ENCODE results near the gene IGF2R. TPM values are rescaled to one million over a fixed set of nuclear protein-coding genes. Genes with fewer than 3 reads are reported as not detected.
"Not testable (repeated sequence)": the region's sequence is repeated elsewhere in the genome, so short reads cannot be mapped to it uniquely, and the experiment has no call there.

Gene IGF2R
- total RNA-seq, 1 donor: 3.8 TPM

DNA sequence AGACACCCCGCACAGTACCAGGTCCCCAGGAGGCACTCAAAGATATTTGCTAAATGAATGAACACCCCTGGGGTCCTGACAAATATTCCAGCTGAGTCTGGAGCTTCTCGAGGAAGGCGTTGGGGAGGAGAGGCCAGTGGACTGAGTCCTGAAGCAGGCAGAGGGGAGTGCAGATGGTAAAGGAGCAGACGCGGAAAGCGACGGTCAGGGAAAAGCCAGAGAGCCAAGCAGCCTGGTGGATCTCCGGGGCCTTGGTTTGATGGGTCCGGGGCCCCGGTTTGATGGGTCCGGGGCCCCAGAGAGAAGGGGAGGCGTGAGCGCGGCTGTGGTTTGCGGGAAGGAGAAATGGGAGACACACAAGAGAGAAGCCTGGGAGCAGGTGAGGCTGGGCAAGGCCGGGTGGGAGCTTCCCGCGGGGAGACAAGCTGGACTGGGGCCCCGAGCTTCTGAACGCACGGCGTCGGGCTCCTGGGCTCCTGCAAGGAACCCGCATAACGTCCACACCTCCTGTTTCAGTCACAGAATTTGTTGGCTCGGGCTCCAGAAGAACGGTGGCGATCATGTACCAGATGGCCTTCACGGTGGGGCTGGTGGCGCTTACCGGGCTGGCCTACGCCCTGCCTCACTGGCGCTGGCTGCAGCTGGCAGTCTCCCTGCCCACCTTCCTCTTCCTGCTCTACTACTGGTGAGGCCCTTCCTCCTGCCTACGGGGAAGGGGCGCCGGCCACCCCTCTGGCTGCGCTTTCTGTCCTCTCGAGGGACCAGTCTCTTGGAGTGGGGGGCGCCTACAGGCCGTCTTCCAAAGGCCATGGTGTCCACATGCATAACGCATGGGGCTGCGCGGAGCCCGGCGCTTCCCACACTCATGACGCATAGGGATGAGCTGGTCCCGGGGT is 164.8 kb downstream of the IGF2R start:
- no peak for DNase-seq (ENCODE audit: low read depth in 2 of 3, low spot score in 2 of 3)

DNA sequence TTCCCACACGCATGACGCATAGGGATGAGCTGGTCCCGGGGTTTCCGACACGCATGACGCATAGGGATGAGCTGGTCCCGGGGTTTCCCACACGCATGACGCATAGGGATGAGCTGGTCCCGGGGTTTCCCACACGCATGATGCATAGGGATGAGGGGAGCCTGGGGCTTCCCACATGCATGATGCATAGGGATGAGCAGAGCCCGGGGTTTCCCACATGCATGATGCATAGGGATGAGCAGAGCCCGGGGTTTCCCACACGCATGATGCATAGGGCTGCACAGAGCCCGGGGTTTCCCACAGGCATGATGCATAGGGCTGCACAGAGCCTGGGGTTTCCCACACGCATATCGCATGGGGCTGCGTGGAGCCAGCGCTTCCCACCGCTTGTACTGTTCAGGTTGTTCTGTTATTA is 165.5 kb downstream of the IGF2R start:
- not testable (repeated sequence) for DNase-seq (ENCODE audit: low read depth in 2 of 3, low spot score in 2 of 3)

DNA sequence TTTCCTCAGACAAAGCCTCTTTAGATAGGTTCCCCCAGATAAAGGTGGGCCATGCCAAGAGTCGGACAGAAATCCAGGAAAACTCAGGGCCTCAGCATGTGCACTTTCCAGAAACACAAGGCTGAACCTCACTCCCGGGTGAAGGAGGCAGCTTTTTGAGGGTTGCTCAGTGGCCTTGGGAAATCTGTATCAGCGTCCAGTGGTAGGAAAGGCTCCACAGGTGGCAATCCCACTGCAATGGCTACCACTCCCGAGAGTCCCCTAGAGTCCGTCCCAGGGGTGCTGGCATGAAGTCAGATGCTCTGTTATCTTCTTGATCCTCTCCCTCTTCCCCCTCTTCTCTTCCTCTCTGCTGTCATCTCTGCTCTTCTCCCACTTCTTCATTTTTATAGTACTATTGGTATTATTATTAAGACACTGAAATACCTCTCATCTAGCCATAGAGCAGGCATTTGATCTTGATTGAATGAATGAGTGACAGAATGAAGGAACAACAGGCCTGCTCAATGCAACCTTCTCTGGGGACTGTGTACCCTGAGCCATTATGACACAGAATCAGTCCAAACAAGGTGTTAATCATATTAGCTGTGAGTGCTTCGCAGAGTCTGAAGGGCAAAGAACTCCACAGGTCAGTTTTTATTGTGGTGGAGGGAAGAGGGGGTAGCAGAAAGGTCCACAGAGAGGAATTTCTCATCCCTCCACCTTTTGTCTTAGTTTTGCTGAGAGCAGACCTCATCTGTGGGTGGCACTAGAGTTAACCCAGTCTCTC is 166.1 kb downstream of the IGF2R start:
- DNase-seq (ENCODE audit: low read depth in 2 of 3, low spot score in 2 of 3): no peak

DNA sequence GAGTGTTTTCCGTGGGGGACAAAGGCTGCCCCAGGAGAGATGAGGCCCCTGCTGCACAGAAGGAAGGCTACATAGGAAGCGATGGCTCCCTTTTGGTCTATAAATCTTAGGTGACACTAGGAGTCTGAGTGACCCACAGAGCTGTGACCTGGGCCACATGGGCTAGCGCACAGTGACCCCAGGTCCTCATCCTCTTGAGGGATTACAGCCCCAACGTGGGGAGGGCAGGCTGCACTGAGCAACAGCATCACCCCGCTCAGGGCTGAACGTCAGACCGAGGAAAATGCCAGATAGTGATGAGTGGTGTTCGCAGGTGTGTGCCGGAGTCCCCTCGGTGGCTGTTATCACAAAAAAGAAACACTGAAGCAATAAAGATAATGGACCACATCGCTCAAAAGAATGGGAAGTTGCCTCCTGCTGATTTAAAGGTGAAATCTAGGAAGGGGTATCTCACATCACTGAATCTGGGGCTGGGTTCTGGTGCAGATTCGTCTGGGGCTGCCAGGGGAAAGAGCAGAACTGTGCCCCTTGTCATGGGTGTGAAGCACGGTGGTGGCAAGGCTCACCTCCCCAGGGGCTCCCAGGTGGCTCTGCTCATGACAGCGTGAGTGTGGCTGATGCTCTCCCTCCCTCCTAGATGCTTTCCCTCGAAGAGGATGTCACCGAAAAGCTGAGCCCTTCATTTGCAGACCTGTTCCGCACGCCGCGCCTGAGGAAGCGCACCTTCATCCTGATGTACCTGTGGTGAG is 167.2 kb downstream of the IGF2R start:
- no peak for DNase-seq (ENCODE audit: low read depth in 2 of 3, low spot score in 2 of 3)

DNA sequence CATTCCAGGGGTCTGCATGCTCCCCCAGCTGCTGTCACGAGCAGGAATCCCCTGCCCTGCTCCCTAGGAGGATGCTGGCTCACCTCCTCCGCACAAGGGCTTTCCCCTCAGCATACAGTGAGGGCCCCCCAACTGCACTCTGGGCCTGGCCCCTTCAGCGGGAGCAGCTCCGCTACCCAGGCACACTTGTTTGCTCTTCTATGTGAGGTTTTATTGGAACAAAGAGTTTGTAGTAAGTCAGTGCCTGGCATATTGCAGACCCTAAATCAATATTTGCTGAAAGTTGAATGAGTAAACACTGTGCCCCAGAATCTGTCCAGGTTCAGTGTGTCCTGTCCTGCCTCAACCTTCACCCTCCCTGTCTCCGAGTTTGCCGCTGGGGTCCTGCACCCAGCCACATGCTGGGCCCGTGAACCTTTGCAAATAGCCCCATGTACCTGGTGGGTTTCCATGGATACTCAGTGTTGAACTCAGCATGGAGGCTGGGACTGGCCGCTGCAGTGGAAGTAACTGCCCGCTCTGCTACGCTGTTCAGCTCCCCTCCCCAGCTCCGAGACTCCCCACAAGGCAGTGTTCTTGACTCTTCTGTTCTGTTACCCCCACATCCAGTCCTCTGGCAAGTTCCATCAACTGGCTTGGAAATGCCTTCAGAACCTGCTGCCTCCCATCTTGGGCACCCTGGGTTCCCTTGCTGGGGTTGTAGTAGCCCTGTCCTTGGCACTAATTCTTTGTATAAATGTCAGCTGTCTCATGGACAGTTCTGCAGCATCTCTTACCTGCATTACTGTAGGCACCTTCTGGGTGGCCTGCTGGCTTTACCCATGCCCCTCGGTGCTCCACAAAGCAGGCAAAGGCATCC is 168.5 kb downstream of the IGF2R start:
- no peak for DNase-seq (ENCODE audit: low read depth in 2 of 3, low spot score in 2 of 3)

DNA sequence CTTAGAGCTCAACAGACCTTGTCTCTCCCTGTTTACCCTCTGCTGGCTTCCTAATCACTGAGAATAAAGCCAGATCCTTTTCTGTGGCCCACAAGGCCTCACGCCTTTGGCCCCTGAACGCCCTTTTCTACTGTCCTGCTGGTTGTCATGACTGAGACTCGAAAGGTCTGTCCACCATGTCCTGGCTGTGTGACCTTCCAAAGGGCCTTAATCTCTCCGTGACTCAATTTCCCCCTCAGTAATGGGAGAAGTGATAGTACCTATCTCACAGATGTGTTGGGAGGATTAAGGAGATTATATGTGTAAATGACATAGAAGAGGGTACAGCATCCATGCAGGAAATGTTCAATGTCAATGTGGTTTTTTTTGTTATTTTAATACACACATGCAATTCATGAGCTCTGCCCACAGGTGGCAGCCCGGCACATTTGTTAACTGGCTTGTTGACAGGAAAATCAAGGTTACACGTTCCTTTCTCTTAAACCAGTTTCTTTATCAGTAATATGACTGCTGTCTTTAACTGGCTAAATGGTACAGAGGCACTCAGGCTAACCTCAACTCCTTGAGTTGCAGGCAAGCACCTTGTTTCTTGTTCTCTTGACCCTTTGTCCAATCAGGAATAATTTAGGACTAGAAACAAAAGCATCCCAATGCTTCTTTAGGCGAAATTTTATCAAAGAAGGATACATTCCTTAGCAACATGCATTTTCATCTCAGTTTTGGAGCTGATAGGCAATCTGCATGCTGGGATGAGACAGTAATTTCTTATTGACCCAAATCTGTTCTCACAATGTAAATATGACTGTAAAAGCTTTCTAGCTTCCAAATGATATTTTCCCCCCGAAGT is 169.3 kb downstream of the IGF2R start:
- DNase-seq (ENCODE audit: low read depth in 2 of 3, low spot score in 2 of 3): peak; percentile 27 to 71 (median 37)

DNA sequence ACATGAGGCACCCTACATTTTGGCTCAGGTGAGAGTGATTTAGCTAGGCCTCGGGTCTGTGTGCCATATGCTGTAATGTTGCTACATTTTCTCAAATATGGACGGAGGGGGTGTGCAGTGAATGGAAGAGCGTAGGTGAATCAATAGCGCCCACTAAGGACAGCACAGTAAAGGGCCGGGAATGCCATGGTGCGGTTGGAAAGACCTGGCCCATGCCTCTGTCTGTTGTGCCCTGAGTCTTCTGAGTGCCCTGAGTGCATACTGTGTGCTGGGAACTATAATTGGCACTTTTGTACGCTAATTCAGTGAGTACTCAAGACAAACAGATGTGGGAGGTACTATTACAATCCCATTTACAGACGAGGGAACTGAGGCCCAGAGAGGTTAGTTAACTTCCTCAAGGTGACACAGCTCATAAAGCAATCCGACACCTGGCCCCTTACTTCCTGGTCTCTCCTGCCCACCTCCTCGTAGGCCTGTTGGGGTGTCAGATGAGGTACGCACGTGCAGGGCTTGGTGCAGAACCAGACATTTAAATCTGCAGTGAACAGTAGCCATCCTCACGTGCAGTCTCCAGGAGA is 170.0 kb downstream of the IGF2R start:
- no peak for DNase-seq (ENCODE audit: low read depth in 2 of 3, low spot score in 2 of 3)

DNA sequence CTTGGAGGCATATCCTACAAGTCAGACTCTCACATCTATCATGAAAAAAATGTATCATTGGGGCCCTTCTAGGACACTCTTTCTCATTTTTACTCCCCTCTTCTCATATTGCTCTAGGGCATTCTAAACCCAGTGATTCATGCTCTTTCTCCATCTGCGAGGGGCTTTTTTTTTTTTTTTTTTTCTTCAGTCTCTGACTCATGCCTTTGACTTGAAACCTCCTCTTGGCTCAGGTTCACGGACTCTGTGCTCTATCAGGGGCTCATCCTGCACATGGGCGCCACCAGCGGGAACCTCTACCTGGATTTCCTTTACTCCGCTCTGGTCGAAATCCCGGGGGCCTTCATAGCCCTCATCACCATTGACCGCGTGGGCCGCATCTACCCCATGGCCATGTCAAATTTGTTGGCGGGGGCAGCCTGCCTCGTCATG is 170.6 kb downstream of the IGF2R start:
- DNase-seq (ENCODE audit: low read depth in 2 of 3, low spot score in 2 of 3): no peak

DNA sequence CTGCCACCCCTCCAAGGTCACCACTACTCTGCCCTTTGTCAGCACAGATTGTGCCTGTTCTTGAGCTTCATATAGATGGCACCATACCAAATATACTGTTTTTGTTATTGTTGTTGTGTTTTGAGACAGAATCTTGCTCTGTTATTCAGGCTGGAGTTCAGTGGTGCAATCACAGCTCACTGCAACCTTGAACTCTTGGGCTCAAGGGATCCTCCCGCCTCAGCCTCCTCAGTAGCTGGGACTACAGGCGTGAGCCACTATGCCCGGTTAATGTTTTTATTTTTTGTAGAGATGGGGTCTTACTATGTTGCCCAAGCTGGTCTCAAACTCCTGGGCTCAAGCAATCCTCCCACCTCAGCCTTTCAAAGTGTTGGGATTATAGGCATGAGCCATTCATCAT is 171.6 kb downstream of the IGF2R start:
- DNase-seq (ENCODE audit: low read depth in 2 of 3, low spot score in 2 of 3): not testable (repeated sequence)

DNA sequence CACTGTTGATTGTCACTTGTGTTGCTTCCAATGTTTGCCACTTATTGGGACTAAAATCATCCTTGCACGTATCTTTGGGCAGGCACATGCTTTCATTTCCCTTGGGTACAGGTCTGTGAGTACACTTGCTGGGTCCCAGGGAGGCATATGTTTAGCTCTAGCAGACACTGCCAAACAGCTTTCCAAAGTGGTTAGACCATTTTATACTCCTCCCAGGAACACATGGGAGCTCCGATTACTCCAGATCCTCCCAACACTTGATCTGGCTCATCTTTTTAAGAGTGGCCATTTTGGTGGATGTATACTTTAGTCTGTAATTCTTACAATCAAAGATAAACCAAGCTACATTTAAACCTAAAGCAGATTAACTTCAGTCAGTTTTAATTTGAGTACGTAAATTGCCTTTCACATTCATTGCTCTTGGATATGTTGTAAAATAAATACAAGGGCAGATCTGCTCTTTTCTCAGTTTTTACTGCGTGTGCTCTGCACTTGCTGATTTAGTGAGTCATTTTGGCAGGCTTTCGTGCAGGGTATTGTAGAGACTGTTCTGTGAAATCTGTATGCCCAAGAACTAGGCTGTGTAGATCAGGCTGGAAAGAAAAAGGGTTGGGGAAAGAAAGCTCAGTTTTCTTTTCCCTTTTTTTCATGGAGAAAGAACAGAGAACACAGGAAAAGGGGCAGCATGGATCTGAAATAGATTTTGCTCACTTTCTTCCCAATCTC is 172.3 kb downstream of the IGF2R start:
- no peak for DNase-seq (ENCODE audit: low read depth in 2 of 3, low spot score in 2 of 3)

DNA sequence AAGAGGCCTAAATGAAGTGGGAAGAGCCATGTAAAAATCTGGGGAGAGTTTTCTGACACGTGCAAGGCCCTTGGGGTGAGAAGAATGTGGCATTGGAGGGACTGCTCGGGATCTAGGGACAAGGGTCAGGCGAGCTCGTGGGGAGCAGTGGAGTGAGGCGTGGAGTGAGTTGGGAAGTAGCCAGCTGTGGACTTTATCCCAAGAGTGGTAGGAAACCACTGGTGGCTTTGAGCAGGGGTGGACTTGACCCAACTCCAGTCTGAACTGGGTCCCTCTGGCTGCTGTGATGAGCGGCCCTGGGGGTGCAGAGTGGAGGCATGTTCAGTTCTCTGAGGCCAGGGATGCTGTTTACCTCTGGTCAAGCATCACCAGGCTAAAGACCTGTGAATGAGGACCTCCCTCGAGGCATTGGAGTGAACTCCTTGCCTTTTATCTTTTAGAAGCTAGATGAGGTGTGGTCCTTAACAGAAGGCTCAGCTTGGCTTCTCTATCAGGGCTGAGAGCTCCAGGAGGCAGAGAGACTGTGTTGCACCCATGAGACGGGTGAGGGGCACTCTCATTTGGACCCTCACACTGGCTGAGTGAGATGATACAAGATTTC is 173.3 kb downstream of the IGF2R start:
- no peak for DNase-seq (ENCODE audit: low read depth in 2 of 3, low spot score in 2 of 3)

DNA sequence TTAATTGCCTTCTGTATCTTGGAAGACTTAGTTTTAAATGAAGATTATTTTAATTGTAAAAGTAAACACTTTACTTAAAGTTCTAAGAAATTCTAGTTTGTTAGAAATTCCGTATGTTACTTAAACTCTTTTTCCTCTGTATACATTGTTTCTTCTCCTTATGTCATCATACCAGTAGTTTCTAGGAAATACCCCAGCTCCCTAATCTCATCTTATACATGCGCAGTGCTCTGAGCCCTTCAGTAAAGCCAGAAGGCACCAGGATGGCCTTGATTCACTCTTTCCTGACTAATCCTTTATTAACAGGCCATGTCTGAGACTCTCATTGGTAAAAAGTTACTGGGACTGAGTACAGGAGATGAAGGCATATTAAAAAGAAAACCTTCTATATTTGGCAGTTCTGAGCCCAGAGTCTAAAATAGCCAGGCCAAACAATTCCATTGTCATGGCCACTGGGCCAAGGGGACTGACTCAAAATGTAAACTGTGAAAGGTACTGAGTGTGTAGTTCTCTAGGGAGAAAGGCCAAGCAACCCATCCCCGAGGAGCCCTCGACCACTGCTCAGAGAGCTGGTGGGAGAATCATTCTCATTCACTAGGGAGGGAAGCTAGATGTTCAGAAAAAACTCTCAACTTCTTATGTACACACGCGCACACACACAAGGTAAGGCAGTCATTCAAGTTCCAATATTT is 177.7 kb downstream of the IGF2R start:
- no peak for DNase-seq (ENCODE audit: low read depth in 2 of 3, low spot score in 2 of 3)

DNA sequence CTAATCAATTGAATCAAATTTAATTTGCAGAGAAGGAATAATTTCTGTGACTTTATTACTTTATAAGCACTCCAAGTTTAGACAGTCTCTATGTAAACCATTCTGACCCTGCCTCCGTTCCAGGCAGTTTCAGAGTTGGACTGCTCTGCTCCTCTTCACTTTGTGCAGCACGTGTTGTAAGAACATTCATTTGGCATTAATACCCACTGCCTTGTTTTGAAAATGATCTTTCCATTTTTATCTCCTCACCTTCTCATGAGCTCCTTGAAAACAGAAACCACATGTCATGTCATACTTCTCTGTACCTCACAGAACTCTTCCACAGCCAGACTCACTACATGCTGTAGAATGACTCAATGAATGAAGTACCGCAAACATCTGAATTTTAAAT is 178.3 kb downstream of the IGF2R start:
- no peak for DNase-seq (ENCODE audit: low read depth in 2 of 3, low spot score in 2 of 3)

DNA sequence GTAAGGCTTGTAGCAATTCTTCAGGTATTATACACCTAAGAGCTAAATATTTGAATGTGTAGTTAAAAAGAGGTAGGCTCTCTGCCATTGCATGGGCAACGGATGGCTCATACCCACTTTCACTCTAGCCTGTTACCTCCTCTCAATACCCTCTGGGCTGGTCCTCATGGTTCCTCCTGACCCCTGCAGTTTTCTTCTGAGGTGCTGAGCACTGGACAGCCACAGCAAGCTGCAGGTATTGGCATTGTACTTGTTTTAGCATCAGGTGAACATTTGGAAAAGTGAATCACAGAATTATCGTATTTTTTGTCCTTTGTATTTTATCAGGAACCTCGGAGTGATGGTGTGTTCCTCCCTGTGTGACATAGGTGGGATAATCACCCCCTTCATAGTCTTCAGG is 185.6 kb downstream of the IGF2R start:
- no peak for DNase-seq (ENCODE audit: low read depth in 2 of 3, low spot score in 2 of 3)

DNA sequence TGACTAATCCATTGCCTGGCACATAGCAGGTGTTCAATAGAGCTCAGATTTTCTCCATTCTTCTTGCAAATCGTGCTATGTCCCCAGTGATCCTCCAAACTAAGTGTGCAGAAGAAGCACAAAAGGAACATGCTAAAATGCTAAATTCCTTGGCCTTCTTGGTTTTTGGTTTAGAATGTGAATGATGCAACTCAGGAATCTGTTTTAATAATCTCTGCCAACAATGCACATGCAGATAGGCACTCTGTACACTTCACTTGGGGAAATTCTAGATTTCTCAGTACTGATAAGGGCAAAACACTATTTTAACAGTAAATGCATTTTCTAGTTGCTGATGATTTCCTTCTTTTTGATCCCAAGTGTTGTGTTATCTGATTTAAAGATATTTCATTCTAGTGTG is 188.0 kb downstream of the IGF2R start:
- no peak for DNase-seq (ENCODE audit: low read depth in 2 of 3, low spot score in 2 of 3)

DNA sequence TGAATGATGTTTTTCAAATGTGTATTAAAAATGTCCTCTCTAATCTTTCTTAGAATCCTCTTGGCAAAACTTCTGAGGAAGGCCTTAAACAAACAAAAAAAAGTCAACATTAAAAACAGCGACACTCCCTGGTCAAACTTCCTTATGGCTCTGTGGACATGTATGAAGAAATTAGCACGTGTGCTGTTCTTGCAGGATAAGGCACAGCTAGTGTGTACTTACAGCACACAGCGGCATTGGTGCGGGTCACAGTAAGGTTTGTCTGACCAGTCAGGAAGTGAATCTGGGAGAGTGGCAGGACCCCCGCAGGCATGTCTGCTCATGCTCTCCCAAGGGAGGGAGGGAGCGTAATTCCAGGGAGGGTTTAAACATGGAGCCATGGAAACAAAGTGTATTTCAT is 191.6 kb downstream of the IGF2R start:
- peak in 1 of 3 donors; percentile 4 for DNase-seq (ENCODE audit: low read depth in 2 of 3, low spot score in 2 of 3)
